ENCODE data around the gene TNS4. TPM values are rescaled to one million over a fixed set of nuclear protein-coding genes. Genes with fewer than 3 reads are reported as not detected.

The TNS4 gene
- total RNA-seq, 1 donor from 2014 or later = 13.1 TPM

- DNase-seq = no peak
- intact Hi-C loops (cut with micrococcal nuclease) = no loop called here
- no peak overlapping the region for H3K27ac Mint-ChIP-seq
- H3K4me1 Mint-ChIP-seq = peaks cover 16% of the 10 kb centered on the region
- no peaks in the 10 kb centered on the region for H3K27me3 Mint-ChIP-seq
- no peaks in the 10 kb centered on the region for H3K9me3 Mint-ChIP-seq
- H3K4me3 Mint-ChIP-seq = no peak overlapping the region
- peaks cover 4% of the 10 kb centered on the region for H3K36me3 Mint-ChIP-seq (ENCODE audit: low read depth)
Measured at GRCh38 chr17:40500709-40501108, 714 bp downstream of the TNS4 start.

GRCh38 chr17:40500190-40500589 lies 1.2 kb downstream of the TNS4 start:
- no peak overlapping the region for H3K4me3 Mint-ChIP-seq
- peaks cover 4% of the 10 kb centered on the region for H3K36me3 Mint-ChIP-seq (ENCODE audit: low read depth)
- no peak for DNase-seq
- H3K4me1 Mint-ChIP-seq = peaks cover 13% of the 10 kb centered on the region
- intact Hi-C loops (cut with micrococcal nuclease) = no loop called here
- no peak overlapping the region for H3K27ac Mint-ChIP-seq
- H3K9me3 Mint-ChIP-seq = no peaks in the 10 kb centered on the region
- H3K27me3 Mint-ChIP-seq = no peaks in the 10 kb centered on the region

GRCh38 chr17:40499551-40500189 lies 1.8 kb downstream of the TNS4 start:
- H3K27ac Mint-ChIP-seq = no peak overlapping the region
- H3K4me3 Mint-ChIP-seq = no peak overlapping the region
- intact Hi-C loops (cut with micrococcal nuclease) = no loop called here
- H3K4me1 Mint-ChIP-seq = peaks cover 14% of the 10 kb centered on the region
- peaks cover 4% of the 10 kb centered on the region for H3K36me3 Mint-ChIP-seq (ENCODE audit: low read depth)
- H3K9me3 Mint-ChIP-seq = no peaks in the 10 kb centered on the region
- no peak for DNase-seq
- no peaks in the 10 kb centered on the region for H3K27me3 Mint-ChIP-seq

- intact Hi-C loops (cut with micrococcal nuclease) = no loop called here
- no peak for DNase-seq
- no peaks in the 10 kb centered on the region for H3K9me3 Mint-ChIP-seq
Measured at GRCh38 chr17:40498281-40499084, 2.9 kb downstream of the TNS4 start.

GRCh38 chr17:40497695-40498094 lies 3.7 kb downstream of the TNS4 start:
- peaks cover 18% of the 10 kb centered on the region for H3K4me1 Mint-ChIP-seq
- intact Hi-C loops (cut with micrococcal nuclease) = no loop called here
- H3K27ac Mint-ChIP-seq = no peak overlapping the region
- H3K36me3 Mint-ChIP-seq (ENCODE audit: low read depth) = peaks cover 4% of the 10 kb centered on the region
- DNase-seq = no peak
- no peaks in the 10 kb centered on the region for H3K9me3 Mint-ChIP-seq
- no peak overlapping the region for H3K4me3 Mint-ChIP-seq
- H3K27me3 Mint-ChIP-seq = no peaks in the 10 kb centered on the region

More at GRCh38 chr17:40498281-40499084, 2.9 kb downstream of the TNS4 start:
- peaks cover 4% of the 10 kb centered on the region for H3K36me3 Mint-ChIP-seq (ENCODE audit: low read depth)
- H3K4me3 Mint-ChIP-seq = no peak overlapping the region
- peaks cover 14% of the 10 kb centered on the region for H3K4me1 Mint-ChIP-seq
- H3K27ac Mint-ChIP-seq = no peak overlapping the region
- no peaks in the 10 kb centered on the region for H3K27me3 Mint-ChIP-seq

- no peak for DNase-seq
- Mint-ChIP-seq H3K27ac (peak overlapping the region; percentile 71), H3K27me3 (no peaks in the 10 kb centered on the region), H3K36me3 (ENCODE audit: low read depth) (peaks cover 4% of the 10 kb centered on the region), H3K4me3 (no peak overlapping the region), H3K9me3 (no peaks in the 10 kb centered on the region), H3K4me1 (peaks cover 19% of the 10 kb centered on the region)
- intact Hi-C loops (cut with micrococcal nuclease) = no loop called here
Measured at GRCh38 chr17:40496634-40497420, 4.6 kb downstream of the TNS4 start.

GRCh38 chr17:40496170-40496569 lies 5.3 kb downstream of the TNS4 start:
- Mint-ChIP-seq H3K27ac (no peak overlapping the region), H3K27me3 (no peaks in the 10 kb centered on the region), H3K4me1 (peaks cover 23% of the 10 kb centered on the region), H3K4me3 (no peak overlapping the region), H3K9me3 (no peaks in the 10 kb centered on the region), H3K36me3 (ENCODE audit: low read depth) (peaks cover 4% of the 10 kb centered on the region)
- intact Hi-C loops (cut with micrococcal nuclease) = no loop called here
- DNase-seq = no peak

GRCh38 chr17:40495140-40495539 lies 6.3 kb downstream of the TNS4 start:
- no peak overlapping the region for H3K27ac Mint-ChIP-seq
- H3K4me3 Mint-ChIP-seq = no peak overlapping the region
- DNase-seq = no peak
- peaks cover 2% of the 10 kb centered on the region for H3K36me3 Mint-ChIP-seq (ENCODE audit: low read depth)
- peaks cover 32% of the 10 kb centered on the region for H3K4me1 Mint-ChIP-seq
- intact Hi-C loops (cut with micrococcal nuclease) = no loop called here
- H3K27me3 Mint-ChIP-seq = no peaks in the 10 kb centered on the region
- no peaks in the 10 kb centered on the region for H3K9me3 Mint-ChIP-seq

- Mint-ChIP-seq H3K9me3 (no peaks in the 10 kb centered on the region), H3K36me3 (ENCODE audit: low read depth) (peaks cover 2% of the 10 kb centered on the region), H3K4me1 (peaks cover 41% of the 10 kb centered on the region), H3K27me3 (no peaks in the 10 kb centered on the region), H3K27ac (no peak overlapping the region), H3K4me3 (no peak overlapping the region)
- DNase-seq = no peak
- intact Hi-C loops (cut with micrococcal nuclease) = no loop called here
Measured at GRCh38 chr17:40493697-40494096, 7.7 kb downstream of the TNS4 start.

- Mint-ChIP-seq H3K27me3 (no peaks in the 10 kb centered on the region), H3K4me3 (peak overlapping the region; percentile 71), H3K9me3 (no peaks in the 10 kb centered on the region), H3K27ac (peak overlapping the region; percentile 62), H3K4me1 (peaks cover 53% of the 10 kb centered on the region), H3K36me3 (ENCODE audit: low read depth) (no peaks in the 10 kb centered on the region)
- no peak for DNase-seq
- intact Hi-C loops (cut with micrococcal nuclease) = no loop called here
Measured at GRCh38 chr17:40491486-40491885, 9.9 kb downstream of the TNS4 start.

- Mint-ChIP-seq H3K27ac (peak overlapping the region; percentile 84), H3K4me1 (peaks cover 58% of the 10 kb centered on the region), H3K4me3 (peak overlapping the region; percentile 71), H3K36me3 (ENCODE audit: low read depth) (no peaks in the 10 kb centered on the region), H3K9me3 (no peaks in the 10 kb centered on the region), H3K27me3 (no peaks in the 10 kb centered on the region)
- no peak for DNase-seq
- intact Hi-C loops (cut with micrococcal nuclease) = no loop called here
Measured at GRCh38 chr17:40490982-40491381, 10.4 kb downstream of the TNS4 start.

GRCh38 chr17:40490289-40490853 lies 11.1 kb downstream of the TNS4 start:
- H3K27me3 Mint-ChIP-seq = no peaks in the 10 kb centered on the region
- H3K4me1 Mint-ChIP-seq = peaks cover 62% of the 10 kb centered on the region
- DNase-seq = peak; percentile 77
- intact Hi-C loops (cut with micrococcal nuclease) = no loop called here
- H3K9me3 Mint-ChIP-seq = no peaks in the 10 kb centered on the region
- no peaks in the 10 kb centered on the region for H3K36me3 Mint-ChIP-seq (ENCODE audit: low read depth)
- H3K4me3 Mint-ChIP-seq = peak overlapping the region; percentile 71
- peak overlapping the region; percentile 84 for H3K27ac Mint-ChIP-seq

- Mint-ChIP-seq H3K4me1 (peaks cover 79% of the 10 kb centered on the region), H3K36me3 (ENCODE audit: low read depth) (no peaks in the 10 kb centered on the region), H3K9me3 (no peaks in the 10 kb centered on the region), H3K27me3 (no peaks in the 10 kb centered on the region), H3K27ac (peak overlapping the region; percentile 69), H3K4me3 (no peak overlapping the region)
- intact Hi-C loops (cut with micrococcal nuclease) = no loop called here
- no peak for DNase-seq
Measured at GRCh38 chr17:40487371-40488020, 13.9 kb downstream of the TNS4 start.

All from activated CD4-positive, alpha-beta T cell treated with anti-CD3 and anti-CD28 coated beads, Interleukin-2, amount 10 ng/mL, durations not matched to agents 24 days and 14 days (primary cell).